HG03095 (cell line): ENCODE data around the gene C1QTNF9B.
"Not testable (repeated sequence)": the region's sequence is repeated elsewhere in the genome, so short reads cannot be mapped to it uniquely, and the experiment has no call there.

Source experiments
- ATAC-seq: cut with Tn5 transposase; IDR thresholded peaks from one replicate; pipeline ENCODE4 v1.9.1; 2021; ENCODE audit warnings: moderate library complexity; ENCODE audit not compliant: unreplicated experiment

C1QTNF9B gene

DNA sequence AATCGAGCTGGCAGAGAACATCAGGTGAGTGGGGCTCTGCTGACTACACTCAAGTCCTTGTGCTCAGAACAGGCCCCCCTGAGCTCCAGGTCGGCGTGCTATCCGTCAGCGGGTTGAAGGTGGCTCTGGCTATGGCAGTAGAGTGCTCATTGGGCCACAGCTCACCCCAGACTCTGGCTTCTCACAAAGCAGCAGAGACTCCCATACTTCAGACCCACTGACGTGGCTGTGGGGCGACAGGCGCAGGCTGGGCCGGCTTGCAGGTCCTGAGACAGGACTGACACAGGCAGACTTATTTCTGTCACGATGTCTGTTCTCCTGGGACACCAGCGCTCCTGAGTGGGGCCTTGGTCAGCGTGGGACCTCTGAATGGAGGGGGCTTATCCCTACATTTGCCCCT is 2.6 kb downstream of the C1QTNF9B start:
- not testable (repeated sequence) for ATAC-seq

DNA sequence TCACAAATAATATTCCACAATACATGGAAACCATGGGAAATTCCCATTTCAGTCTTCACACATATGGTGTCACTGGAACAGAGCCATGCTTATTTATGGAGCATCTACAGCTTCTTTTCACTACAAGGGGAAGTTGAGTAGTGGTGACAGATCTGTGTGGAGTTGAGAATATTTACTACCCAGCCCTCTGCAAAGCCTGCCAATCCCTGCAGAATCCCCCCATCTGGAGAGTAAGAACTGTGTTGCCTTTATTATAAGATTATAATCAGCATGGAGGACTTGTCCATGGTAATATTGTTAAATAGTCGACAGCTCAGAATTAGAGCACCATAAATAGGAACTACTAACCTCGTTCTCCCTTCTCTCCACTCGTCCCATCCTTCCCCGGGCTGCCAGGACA is 3.5 kb downstream of the C1QTNF9B start:
- ATAC-seq: not testable (repeated sequence)

DNA sequence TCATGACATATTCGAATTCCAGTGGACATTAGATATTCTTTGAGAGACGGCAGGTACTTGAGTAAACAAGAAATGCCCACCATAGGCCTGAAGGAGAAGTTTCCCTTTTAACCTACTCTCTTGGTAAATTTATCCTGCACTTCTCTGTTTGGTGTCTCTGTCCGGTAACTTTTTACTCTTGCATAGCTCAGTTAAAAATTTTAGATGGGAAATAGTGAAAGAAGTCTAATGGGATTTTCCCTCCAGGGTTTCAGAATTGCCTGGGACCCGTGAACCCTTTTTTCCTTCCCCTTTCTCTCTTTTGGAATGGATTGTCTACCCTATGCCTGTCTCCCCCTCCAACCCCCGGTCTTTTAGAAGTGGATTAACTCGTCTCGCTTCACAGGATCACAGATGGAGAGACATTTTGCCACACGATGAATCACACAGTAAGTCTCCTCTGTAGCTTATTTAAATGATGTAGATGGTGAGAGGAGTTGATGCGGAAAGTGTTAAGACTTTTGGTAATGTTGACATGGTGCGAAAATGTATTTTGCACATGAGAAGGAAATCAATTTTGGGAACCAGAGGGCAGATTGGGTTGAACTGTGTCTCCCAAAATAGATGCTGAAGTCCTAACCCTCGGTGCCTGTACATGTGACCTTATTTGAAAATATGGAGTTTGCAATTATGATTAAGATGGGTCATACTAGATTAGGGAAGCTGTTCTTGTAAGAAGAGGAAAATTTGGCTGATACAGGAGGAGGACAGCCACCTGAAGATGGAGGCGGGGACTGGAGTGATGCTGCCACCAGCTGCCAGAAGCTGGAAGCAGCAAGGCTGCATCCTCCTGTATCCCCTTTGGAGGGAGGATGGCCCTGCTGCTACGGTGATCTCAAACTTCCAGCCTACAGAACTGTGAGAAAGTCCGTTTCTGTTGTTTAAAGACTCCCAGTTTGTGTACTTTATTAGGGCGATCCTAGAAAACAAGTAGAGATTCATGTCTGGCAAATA is 7.4 kb downstream of the C1QTNF9B start:
- ATAC-seq: peak; percentile 4

DNA sequence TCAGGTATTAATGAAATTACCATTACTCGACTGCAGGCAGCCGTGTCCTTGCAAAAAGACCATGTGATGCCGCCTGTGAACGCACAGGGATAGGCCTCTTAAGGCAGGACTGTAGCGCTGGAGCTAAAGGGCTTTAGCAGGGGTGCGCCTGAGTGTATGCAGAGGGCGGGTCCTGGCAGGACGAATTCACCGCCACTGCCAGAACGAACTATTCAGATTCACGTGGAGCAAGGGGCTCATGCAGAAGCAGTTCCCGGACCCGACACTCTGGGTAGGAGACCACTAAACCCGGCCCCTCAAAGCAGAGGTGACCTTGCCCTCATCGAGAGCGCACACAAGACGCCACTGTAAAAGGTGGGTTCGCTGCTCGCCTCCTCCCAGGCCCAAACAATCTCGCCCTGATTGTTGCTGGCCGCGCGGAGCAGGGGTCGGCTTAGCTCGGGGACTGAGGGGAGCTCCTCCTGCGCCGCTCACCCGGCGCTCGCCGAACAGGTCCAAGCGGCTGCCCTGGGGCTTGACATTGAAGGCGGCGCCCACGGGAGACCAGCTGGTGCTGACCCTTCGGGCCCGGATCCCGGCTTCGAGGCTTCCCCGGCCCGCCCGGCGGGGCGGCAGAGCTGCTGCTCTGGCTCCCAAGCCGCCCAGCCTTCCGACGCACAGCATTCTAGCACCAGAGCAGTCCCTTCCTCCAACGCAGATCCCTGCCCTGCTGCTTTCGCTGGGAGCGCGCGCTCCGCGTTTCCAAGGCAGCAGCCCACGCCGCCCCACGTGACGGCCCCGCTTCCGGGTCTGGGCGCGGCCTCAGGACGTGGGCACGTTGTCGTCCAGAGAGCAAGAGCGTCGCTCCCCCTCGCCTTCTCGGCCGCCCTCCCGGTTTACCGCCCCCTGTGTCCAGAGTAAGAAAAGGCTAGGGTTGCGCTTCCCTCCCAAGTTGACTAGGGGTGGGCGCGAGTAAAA is 8.4 kb downstream of the C1QTNF9B start, which contains the start of gene MIPEP:
Gene MIPEP (minus strand): TSS at position 743 of the 957 bp plus-strand sequence. CDS start 80 bp downstream, at position 663.
- ATAC-seq: peak; percentile 94

DNA sequence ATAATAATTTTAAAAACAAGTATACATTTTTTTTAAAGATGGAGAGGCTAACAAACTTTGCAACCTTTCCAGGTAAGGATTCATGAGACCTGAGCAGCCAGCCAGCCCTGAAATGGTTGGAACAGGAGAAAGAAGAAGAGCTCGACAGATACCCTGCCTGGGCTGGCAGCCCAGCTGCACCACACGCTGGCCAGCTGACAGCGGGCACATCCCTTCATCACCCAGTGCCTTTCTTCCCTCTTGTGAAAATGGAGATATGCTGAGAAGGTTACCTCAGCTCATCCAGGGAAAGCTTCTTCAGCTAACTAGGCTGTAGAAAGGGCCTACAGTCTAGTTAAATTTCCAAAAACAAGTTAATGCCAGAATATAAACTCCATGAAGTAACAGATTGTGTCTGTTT is 12.9 kb downstream of the C1QTNF9B start:
- not testable (repeated sequence) for ATAC-seq

DNA sequence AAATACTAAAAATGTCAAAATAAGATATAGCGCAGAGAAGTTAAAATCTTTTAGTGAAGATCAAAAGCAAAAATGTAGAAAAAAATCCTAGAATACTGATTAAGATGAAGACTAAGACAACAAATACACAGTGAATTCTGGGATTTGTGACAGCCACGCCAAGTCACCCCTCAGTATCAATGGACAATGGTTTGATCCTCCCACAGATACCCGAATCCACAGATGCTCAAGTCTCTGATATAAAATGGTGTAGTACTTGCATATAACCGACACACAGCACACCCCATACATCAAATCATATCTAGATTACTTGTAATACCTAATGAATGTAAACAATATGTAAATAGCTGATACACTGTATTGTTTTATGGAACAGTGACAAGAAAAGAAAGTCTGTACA is 14.0 kb downstream of the C1QTNF9B start:
- no peak for ATAC-seq

DNA sequence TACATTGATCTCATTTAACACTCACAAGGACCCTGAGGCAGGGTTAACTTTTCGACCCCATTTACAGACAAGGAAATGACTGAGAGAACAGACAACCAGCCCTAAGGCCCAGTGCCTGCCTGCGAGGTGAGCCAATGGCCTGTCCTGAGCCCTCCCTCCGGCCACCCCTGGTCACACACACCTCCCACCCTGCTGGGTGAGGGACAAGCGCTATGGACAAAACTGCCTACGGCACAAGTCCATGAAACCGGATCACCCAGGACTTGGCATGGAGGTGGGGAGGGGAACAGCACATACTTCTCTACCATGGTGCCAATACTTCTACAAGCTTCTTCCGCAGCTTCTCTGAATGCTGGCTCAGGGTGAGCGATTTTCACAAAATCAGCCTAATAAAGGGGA is 15.9 kb downstream of the C1QTNF9B start:
- not testable (repeated sequence) for ATAC-seq

DNA sequence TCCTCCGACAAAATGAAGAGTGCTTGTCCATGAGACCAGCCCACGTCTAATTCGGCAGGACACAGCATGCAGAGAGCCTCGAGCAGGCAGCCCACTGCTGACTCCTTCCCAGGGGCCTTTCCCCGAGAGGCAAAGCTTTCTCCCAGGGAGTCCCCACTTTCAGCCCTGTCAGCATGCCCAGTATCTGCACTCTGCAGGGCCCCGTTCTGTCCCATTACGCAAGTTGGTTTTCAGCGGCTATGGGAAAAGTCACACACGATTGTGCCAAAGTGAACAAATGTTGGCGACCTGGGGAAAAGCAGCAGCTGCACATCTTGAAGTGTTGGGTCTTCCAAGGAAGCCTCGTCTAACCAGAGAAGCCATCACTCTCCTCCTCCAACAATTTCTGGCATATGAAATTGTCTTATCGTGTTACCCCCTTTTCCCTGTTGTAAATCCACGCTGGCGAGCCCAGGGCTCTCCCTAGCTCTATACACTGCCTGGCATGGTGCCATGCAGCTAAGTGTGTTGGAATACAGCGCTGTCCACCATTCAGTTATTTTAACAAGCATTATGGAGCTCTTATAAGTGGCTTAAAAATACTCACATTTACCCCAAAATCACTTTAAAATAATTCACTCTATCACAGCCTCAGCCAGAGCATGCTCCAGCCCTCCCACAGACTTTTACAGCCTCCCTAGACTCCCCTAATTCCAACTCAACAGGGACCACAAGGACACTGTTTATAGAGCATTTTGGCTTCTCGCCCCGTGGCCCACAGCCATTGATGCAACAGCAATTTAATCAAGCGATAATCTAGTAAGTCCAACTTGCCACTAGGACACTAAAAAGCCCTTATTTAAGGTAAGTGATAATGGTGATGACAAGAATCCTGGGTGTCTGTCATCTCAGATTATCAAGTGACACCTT is 16.6 kb downstream of the C1QTNF9B start:
- ATAC-seq: not testable (repeated sequence)

DNA sequence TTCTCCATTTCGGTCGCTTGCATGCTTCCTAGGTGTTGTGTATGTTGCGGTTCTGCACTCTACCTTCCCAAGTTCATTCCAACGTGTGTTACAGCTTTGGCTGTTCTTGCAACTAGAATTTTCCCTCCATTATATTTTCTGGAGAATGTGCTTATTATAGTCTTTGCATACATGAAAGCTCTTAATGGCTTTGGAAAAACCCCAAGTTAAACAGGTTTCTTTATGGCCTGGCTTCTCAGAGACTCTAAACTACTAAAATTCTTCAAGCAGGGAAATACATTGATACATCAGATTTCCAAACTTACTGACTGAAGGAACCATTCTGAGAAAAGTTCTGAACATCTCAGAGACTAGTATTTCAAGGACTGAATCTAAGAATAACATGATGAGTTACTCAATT is 20.0 kb downstream of the C1QTNF9B start:
- ATAC-seq: no peak

DNA sequence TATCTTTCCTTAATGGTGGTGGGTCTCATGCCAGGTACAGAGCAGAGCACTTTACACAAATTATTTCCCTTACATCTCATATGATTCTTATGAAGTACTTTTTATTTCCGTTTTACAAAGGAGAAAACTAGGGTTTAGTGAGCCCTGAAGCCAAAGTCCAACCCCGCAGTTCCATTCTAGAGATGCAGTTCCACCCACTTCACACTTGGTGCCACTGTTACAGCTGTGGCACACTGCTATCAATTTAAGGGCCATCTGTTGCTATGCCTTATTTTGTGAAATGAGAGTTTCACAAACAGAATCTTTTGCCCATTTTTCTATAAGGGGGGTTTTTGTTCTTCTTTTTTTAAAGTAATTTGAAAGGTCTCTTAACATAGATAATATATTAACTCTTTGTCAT is 21.0 kb downstream of the C1QTNF9B start:
- ATAC-seq: no peak

DNA sequence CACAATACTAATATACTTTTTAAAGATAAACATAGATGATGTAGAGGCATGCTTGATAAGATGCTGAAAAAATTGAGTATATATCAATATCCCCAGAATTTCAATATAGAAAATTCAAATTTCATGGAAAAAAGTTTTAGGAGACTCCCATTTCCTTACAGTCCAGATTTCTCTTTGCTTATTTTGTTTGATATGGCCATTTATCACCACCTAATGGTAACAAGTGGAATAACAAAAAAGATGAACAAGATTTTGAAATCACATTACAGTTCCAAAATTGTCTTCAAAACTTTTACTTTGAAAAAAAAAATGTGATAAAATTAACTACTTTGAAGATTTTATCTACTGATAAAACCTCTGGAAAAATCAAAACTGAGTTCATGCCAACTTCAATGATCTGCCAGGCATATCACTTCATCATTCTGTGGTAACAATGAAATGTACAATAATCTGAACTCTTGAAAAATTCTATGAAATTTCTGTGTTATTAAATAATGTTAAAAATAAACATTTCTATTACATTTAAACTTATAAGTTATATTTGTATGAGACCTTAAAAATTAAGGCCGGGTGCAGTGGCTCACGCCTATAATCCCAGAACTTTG is 25.6 kb downstream of the C1QTNF9B start:
- no peak for ATAC-seq

DNA sequence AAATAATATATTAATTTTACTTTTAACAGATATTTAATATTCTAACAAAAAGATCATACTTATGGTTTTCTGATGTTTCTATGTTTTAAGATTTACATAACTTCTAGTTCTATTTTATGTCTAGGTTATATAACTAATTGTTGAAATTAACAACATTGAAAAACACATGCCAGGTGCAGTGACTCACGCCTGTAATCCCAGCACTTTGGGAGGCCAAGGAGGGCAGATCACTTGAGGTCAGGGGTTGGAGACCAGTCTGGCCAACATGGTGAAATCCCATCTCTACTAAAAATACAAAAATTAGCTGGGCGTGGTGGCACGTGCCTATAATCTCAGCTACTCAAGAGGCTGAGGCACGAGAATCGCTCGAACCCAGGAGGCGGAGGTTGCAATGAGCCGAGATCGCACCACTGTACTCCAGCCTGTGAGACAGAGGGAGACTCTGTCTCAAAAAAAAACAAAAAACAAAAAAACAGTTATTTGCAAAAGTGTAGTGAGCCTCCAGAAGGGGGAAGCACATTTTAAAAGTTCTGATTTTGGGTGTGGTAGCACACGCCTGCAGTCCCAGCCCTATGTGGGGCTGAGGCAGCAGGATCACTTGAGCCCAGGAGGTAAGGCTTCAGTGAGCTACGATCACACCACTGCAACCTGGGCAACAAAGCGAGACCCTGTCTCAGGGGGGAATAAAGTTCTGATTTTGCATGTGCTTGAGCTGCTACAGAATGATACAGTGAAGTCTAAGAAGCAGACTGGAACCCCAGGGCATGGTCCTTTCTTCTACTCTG is 26.8 kb downstream of the C1QTNF9B start:
- ATAC-seq: no peak

DNA sequence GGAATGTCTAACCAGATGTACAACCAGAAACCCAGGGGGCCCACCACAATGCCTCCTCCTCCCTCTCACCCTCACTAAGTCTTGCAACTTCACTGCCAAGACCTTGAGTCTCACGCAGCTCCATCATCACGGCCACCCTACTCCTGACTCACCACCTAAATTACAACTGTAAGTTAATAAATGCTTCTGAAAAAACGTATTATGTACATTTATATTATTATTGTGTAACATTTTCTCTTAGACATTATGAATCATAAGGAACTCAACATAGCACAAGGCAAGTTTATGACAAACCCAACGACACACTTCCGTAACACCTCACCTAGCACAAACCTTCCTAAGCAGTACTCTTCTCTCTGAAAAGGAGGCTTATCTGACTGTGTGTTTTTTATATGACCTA is 28.8 kb downstream of the C1QTNF9B start:
- no peak for ATAC-seq

DNA sequence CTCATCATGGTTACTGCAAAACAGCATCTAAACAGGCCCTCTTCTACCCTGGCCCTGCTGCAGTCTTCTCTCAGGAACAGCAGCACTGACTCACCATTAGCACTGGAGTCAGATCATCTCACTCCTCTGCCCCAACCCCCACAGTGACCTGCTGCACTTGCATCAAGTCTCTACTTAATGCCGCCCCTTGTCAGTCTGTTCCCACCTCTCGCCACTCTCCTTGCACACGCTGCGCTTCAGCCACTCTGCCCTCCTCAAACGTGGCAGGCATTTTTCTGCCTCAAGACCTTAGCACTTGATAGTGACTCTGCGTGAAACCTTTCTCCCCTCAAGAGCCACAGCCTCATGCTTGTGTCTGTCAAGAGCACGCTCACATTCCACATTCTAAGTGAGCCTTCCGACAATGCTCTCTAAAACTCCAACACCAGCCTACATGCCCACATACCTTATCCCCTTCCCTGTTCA is 30.2 kb downstream of the C1QTNF9B start:
- no peak for ATAC-seq

DNA sequence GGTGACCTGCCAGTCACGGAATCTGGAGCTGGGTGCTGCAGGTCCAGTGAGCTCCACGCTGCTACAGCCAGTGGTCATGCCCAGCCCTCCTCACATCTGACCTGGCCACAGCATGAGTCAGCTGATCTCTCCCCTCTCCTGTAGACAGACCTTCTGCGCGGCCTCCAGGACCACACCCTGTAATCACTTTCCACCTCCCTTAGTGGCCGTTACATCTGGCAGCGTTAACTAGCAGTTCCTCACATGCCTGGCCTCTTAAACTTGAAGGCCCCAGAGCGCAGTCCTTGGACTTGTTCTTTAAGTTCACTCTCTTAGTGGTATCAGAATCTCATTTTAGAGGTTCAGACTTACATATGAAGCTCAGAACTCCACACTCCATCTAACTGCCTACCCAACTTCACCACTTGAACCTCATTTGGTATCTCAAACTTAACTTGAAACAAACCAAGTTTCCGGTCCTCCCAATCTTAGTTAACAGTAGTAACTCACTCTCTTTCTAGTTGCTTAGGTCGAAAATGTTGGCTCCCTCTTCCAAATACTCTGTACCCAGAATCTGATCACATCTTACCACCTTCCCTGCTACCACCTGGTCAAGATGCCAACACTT is 30.8 kb downstream of the C1QTNF9B start:
- ATAC-seq: no peak

DNA sequence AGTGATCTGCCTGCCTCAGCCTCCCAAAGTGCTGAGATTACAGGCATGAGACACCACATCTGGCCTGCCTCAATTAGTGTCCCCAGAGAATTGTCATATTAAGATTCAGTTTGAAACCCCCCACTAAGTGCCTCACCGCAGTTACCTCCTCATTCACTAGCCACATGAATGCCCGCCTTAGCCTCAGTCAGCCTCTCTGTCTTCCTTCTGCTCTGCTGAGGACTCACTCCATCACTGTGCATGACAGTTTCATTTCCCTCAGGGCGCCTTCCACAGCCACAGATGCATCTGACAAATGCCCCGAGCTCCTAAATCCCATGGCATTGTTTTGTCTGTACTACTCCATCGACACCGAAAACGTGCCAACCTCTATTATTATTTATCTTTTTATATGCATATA is 31.4 kb downstream of the C1QTNF9B start:
- ATAC-seq: no peak

DNA sequence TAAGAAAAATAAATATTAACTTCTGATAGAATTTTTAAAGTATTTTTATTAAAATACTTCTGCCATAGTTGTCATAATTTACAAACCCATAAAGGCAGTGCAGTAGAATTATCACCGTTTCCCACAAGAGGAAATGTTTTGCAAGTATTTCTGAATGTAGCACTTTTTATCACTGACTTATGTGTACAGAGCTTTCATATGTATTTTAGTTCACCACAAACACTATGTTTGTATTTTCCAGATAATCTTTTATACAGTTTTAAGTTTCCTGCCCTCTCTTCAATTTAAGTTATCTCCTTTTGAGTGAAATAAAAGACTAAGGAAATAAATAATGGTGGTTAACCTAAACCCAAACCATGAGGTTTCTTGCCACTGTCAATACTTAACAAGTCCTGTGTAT is 32.3 kb downstream of the C1QTNF9B start:
- ATAC-seq: no peak

DNA sequence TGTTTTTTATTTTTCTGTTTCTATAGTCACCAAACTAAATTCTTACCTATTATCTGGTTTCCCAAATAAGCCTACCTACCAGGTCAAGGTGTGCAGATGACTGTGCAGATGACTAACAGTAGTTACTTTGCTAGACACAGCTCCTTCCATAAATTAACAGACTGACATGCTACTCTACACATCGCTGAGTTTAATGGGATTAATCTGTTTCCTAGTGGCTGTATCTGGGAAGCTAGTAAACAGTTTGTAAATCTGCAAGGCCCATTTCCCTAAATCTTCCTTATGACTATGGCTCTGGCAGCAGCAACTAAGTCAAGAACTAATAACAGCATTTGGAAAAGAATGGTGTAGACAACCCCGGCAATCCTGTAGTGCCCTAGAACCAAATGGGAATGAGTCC is 36.0 kb downstream of the C1QTNF9B start:
- no peak for ATAC-seq

DNA sequence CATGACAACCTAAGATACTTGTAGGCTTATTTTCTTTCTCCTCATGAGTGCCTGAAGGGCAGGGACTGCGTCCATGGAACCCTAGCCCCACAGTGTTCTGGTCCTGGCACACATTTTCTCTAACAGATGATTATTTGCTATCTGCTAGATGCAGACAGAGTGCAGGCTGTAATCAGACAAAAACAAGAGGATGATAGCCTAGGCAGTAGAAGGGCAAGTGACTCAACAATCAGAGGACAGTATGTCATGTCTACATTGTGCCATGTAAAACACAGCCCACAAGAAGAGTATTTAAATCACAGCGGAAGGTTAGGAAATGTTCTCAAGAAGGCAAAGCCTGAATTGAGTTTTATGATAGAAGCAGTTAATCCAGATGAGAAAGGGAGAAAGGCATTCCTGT is 37.4 kb downstream of the C1QTNF9B start:
- no peak for ATAC-seq
